Panc1 (cell line): ENCODE measurements around the gene NGEF.

Experiments used
- CTCF ChIP-seq: fragments of 450-650 bp; IDR thresholded peaks from 2 replicates; pipeline ENCODE4 v1.5.1; 2017; ENCODE audit warnings: mild to moderate bottlenecking
- POLR2AphosphoS5 ChIP-seq: IDR thresholded peaks from 2 replicates; pipeline ENCODE4 v1.6.1; 2012; ENCODE audit warnings: mild to moderate bottlenecking, low read depth, low read length, moderate library complexity
- REST ChIP-seq, 2 experiments: IDR thresholded peaks; 2 replicates each; pipeline ENCODE4 v1.6.1; 2011 to 2012; ENCODE audit warnings: low read depth in 2 of 2, control low read depth in 1 of 2, low read length in 1 of 2, mild to moderate bottlenecking in 1 of 2, moderate library complexity in 1 of 2; ENCODE audit not compliant: insufficient read depth in 1 of 2
- SIN3A ChIP-seq: IDR thresholded peaks from 2 replicates; pipeline ENCODE4 v1.6.1; 2012; ENCODE audit warnings: low read depth, mild to moderate bottlenecking, low read length, moderate library complexity, borderline replicate concordance; ENCODE audit not compliant: insufficient read depth
- TCF7L2 ChIP-seq: IDR thresholded peaks from 2 replicates; pipeline ENCODE4 v1.6.1; 2011; ENCODE audit warnings: mild to moderate bottlenecking, low read depth, low read length, inconsistent platforms

- TF ChIP-seq CTCF (no peak), REST (IDR thresholded peaks at IDR 0.05; ENCODE audit: insufficient read depth in 1 of 2, low read depth in 2 of 2, low read length in 1 of 2) (no peak), POLR2AphosphoS5 (no peak), SIN3A (no peak), TCF7L2 (no peak)
Observed at GRCh38 chr2:232997749-232998665, 15.0 kb downstream of the NGEF start.
